ENCODE measurements around the gene PPA1. TPM values are rescaled to one million over a fixed set of nuclear protein-coding genes. Genes with fewer than 3 reads are reported as not detected.
A peak's percentile ranks its signal among the peaks of the same experiment; 100 is the strongest.

Gene PPA1
- 100 to 1,000 TPM; 113 to 118 TPM for total RNA-seq
- long read RNA-seq, transcript PPA1-202 (11 exons, 1,295 nt): major isoform, 96 of 97 reads
- long read RNA-seq, partial matches to known transcripts: 0 of 97 reads
- long read RNA-seq, other reads (novel, unspliced or antisense): 1 of 97 reads

DNA sequence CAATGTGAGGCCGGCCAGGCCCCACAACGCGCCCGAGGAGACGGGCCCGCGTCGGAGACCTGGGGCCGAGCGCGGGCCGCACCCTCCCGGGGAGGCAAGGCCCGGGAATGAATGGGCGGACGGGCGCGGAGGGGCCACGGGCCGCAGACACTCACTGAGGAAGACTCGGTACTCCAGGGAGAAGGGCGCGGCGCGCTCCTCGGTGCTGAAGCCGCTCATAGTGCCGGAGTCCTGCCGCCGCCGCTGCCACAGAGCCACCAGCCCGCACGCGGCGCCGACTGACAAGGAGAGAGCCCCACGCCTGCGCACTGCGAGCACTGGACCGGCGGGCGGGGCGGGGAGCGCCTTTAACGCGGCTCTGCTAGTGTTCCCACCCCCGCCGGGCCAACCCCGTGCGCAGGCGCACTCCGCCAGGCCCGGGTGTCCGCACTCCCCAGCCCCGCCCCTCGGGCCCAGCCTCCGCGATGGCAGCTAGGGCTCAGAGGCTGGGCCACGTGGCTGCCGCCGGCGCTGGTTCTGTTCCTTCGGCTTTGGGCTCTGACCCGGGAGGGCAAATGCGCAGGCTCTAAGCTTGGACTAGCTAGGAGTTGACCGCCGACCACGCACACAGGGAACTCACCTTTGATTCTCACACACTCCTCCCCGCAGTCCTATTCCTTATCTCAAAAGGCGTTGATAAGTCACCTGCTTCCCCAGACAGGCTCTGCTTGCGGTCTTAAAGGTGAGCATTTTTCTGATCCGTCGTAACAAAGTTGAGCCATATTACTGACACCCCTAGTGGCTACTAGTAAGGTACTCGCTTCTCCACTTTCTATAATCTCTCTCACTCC lies at the start of gene PPA1:
TSS of gene PPA1 (minus strand) at position 321 of the 830 bp plus-strand sequence. CDS start at position 219, 102 bp downstream.
- ATAC-seq: peak; percentile 99
- intact Hi-C loops (cut with DNase I): no loop called here
- DNase-seq: peak; percentile 99

GRCh38 chr10:70281609-70282008 lies 48.4 kb upstream of the PPA1 start:
- ATAC-seq: no peak
- intact Hi-C loops (cut with DNase I): no loop called here
- DNase-seq: no peak

- intact Hi-C loops (cut with DNase I): no loop called here
- DNase-seq: no peak
- ATAC-seq: no peak
These were observed 46.9 kb upstream of the PPA1 start for GRCh38 chr10:70280099-70280498.

DNA sequence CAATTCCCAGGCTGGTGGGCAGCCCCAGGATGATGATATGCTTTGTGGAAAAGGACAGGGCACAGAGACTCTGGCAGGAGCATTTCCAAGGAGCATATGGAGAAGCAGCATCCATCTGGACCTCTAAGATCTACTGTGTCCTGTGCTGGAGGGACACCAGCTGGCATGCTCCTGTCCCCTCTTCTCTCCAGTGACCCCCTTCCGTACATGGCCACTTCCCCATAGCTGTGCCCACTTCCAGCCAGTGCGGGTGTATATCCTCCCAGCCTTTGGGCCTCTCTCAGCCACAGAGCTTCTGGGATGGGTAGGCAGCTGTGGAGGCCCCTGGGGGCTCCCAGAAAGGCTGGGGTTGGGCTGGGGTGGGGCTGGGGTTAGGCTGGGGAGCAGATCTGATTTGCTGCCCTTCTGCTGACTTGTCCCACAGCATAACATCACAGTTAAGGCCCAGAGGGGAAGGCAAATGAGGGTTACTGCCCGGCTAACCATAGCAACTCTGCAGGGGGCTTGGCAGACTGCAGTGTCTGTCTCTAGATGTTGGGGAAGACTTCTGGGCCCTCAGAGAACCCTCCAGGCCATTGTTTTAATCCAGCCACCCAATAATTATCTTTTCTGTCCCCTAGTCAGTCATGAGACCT lies 44.3 kb upstream of the PPA1 start:
- DNase-seq (no peak), ATAC-seq (no peak)
- intact Hi-C loops (cut with DNase I): loop anchor here in 1 of 2 donors (10.0 kb wide), 1 partner anchor 53 kb away; no protein-coding TSS in a partner anchor

DNA sequence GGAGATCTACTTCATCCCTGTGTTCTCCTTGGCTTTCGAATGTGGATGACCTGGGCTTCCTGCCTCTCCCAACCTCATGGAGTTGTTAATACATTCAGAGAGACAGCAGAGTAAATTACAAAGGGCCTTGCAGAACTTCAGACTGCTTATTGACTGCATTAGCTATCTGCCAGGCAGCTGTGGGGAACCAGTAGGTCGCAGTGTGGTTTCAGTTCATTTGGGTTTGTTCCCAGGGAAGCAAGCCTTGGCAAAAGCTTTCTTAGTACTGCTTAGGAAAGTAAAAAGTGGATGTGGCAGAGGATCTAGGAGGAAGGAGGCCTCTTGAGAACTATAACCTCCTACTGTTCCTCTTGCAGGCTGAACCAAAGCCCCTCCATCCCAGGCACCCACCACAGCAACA lies 41.4 kb upstream of the PPA1 start:
- DNase-seq (no peak), ATAC-seq (peak; percentile 55 to 90)
- intact Hi-C loops (cut with DNase I): loop anchor here in 1 of 2 donors (10.0 kb wide), 1 partner anchor 50 kb away; no protein-coding TSS in a partner anchor

GRCh38 chr10:70272925-70273316 lies 39.7 kb upstream of the PPA1 start:
- DNase-seq (no peak), ATAC-seq (peak in 1 of 2 donors; percentile 29)
- intact Hi-C loops (cut with DNase I): loop anchor here in 1 of 2 donors (10.0 kb wide), 1 partner anchor 48 kb away; no protein-coding TSS in a partner anchor

GRCh38 chr10:70271996-70272924 lies 39.0 kb upstream of the PPA1 start:
- ATAC-seq (peak in 1 of 2 donors; percentile 48), DNase-seq (peak; percentile 59)
- intact Hi-C loops (cut with DNase I): loop anchor here in 1 of 2 donors (10.0 kb wide), 1 partner anchor 47 kb away; no protein-coding TSS in a partner anchor

DNA sequence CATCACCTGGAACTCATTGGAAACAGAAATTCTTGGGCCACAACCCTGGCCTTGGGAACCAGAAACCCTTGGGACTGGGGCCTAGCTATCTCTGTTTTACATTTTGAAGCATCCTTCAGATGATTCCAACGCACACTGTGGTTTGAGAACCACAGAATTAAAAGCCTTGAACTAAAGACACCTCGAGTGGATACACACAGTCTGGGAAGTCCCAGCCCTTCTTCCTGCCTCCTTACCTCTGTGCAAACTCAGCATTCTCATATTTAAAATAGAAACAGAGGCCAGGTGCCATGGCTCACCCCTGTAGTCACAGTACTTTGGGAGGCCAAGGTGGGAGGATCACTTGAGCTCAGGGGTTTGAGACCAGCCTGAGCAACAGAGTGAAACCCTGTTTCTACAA lies 37.7 kb upstream of the PPA1 start:
- DNase-seq: no peak
- ATAC-seq: no peak
- intact Hi-C loops (cut with DNase I): loop anchor here in 1 of 2 donors (10.0 kb wide), 1 partner anchor 46 kb away; no protein-coding TSS in a partner anchor

DNA sequence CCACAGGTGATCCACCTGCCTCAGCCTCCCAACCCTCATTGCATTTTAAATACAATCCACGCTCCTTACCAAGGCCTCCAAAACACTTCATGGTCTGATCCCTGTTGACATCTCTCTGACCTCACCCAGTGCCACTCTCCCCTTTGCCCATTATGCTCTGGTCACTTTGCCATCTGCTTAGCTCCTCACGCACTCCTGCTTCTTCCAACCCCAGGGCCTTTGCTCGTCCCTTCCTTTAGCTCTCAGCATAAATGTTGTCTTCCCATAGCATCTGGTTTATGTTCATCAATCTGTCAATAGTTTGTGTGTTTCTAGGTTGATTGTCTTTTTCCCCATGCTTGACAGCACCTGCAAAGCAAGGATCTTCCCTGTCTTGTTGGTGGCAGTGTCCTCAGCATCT lies 36.5 kb upstream of the PPA1 start:
- intact Hi-C loops (cut with DNase I): loop anchor here (5.0 to 10.0 kb wide), 3 partner anchors 45 to 95 kb away; no protein-coding TSS in a partner anchor

GRCh38 chr10:70268376-70268775 lies 35.1 kb upstream of the PPA1 start:
- no peak for DNase-seq
- intact Hi-C loops (cut with DNase I): loop anchor here (5.0 to 10.0 kb wide), 2 partner anchors 94 to 96 kb away; no protein-coding TSS in a partner anchor
- no peak for ATAC-seq

More for the DNA sequence above, 36.5 kb upstream of the PPA1 start:
- DNase-seq (no peak), ATAC-seq (no peak)

DNA sequence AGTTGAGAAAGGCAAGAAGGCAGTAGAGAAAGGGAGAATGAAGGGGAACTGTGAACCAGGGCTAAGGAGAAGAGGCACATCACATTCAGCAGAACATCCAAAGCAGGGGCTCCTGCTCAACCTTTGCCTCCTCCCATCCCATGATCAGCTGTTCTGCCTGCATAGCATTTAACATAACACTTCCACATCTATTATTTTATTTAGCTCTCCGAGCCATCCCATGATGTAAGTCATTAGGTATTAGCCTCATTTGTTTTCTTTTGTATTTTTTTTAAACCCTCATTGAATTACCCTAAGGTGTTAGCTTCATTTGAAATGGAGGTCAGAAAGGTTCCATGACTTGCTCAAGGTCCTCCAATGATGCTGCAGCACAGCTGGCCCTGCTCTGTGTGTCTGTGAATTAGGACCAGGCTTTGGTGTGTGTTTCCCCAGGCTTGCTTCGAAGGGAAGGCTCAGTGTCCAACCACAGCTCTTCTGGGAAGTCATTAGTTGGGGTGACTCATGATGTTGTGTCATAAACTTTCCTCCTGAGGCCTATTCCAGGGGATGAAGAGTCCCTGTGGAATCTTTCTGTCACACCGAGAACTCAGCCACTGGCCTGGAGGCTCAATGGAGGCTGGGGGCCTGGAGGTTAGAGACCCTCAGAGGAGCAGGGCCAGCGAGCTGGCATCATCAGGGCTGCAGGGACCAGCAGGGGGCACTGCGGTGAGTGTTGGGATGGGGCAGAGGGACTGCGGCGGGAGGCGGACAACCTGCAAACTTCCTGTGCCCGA lies 34.1 kb upstream of the PPA1 start:
- intact Hi-C loops (cut with DNase I): loop anchor here (5.0 to 10.0 kb wide), 2 partner anchors 95 to 97 kb away; no protein-coding TSS in a partner anchor
- DNase-seq: no peak
- ATAC-seq: peak in 1 of 2 donors; percentile 81

- no peak for ATAC-seq
- intact Hi-C loops (cut with DNase I): loop anchor here (5.0 to 10.0 kb wide), 2 partner anchors 96 to 98 kb away; no protein-coding TSS in a partner anchor
- DNase-seq: no peak
These were observed 33.5 kb upstream of the PPA1 start for GRCh38 chr10:70266701-70267100.

DNA sequence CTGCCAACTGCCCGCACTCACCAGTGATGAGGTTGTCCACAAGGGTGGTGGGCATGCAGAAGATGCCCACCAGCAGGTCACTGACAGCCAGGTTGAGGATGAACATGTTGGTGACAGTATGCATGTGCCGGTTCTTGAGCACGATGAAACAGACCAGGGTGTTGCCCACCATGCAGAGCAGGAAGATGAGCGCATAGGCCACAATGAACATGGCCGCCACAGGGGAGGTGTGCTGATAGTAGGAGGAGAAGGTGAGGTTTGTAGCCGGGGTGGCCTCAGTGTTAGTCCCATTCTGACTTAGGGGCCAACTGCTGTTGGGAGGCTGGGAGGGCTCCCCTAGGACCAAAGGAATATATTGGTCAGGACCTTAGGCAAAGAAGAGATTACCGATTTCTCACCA lies 32.8 kb upstream of the PPA1 start:
- intact Hi-C loops (cut with DNase I): loop anchor here (5.0 to 10.0 kb wide), 2 partner anchors 96 to 99 kb away; no protein-coding TSS in a partner anchor
- DNase-seq: no peak
- ATAC-seq: no peak

DNA sequence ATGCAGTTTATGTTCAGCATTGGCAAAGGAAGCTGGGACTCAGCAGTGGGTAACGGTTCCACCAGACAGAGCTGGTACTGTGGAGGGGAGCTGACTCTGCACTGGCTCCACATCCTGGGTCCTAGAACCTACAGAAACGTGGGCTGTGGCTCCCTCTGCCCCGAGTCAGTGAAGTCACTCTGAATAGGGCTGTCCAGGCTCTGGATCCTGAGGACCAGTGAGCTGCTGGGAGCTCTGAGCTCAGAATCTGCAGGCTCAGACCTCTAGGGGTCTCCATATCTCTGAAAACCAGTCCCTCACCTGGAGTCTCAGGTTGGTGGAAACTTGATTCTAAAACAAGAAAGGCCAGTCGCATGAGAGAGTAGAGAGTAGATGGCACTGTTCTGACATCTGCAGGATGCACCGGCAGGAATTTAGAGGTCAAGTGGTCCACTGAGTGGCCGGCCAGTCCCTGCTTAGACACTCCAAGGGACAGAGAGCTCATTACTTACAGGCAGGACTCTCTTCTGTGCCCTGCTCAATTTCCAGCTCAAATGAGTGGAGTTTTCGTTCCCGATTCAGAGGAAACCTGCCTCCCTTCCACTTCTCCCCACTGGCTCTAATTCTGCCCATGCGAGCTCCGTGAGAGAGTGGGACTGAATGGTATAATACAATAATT lies 31.9 kb upstream of the PPA1 start:
- ATAC-seq: peak in 1 of 2 donors; percentile 62
- intact Hi-C loops (cut with DNase I): loop anchor here (5.0 to 10.0 kb wide), 2 partner anchors 97 to 100 kb away; no protein-coding TSS in a partner anchor
- DNase-seq: no peak

GRCh38 chr10:70260734-70261133 lies 27.5 kb upstream of the PPA1 start:
- no peak for DNase-seq
- ATAC-seq: no peak
- intact Hi-C loops (cut with DNase I): loop anchor here in 1 of 2 donors (10.0 kb wide), 1 partner anchor 104 kb away; no protein-coding TSS in a partner anchor

- intact Hi-C loops (cut with DNase I): loop anchor here in 1 of 2 donors (10.0 kb wide), 1 partner anchor 105 kb away; no protein-coding TSS in a partner anchor
- no peak for DNase-seq
- ATAC-seq: no peak
These were observed 27.0 kb upstream of the PPA1 start for GRCh38 chr10:70260259-70260658.

- peak; percentile 23 to 30 for ATAC-seq
- no peak for DNase-seq
- intact Hi-C loops (cut with DNase I): no loop called here
These were observed 25.0 kb upstream of the PPA1 start for GRCh38 chr10:70258216-70258615.

Measured in left cardiac atrium (tissue), 4 donors.